WTC11 (cell line): Measurements from ENCODE around the gene PLP2. TPM values are rescaled to one million over a fixed set of nuclear protein-coding genes. Genes with fewer than 3 reads are reported as not detected.

Experiments used
- ATAC-seq: fragments of 200-7000 bp; cut with Tn5 transposase; 2 replicates; pipeline ENCODE4 v1.10.0; 2021; ENCODE audit warnings: mild to moderate bottlenecking, moderate library complexity
- CTCF ChIA-PET: fragments of 300-600 bp; sonication (Branson Sonifier 250); formaldehyde crosslinking; loops from one replicate; lab custom pipeline; 2021; ENCODE audit warnings: antibody characterized with exemption; lab: Charles Lee
- POLR2A ChIA-PET: fragments of 350-600 bp; sonication (Branson Sonifier 250); formaldehyde crosslinking; loops from one replicate; lab custom pipeline; 2021; ENCODE audit warnings: antibody characterized with exemption; lab: Charles Lee
- DNase-seq: peaks from one replicate; pipeline ENCODE4 v3.0.0; 2021; ENCODE audit warnings: low spot score
- H3K27ac Mint-ChIP-seq: 2 replicates; pipeline ENCODE4 v1.8.0; 2021; ENCODE audit warnings: mixed read lengths
- H3K27me3 Mint-ChIP-seq: 2 replicates; pipeline ENCODE4 v1.8.0; 2021; ENCODE audit warnings: low read depth, mild to moderate bottlenecking, moderate library complexity, mixed read lengths
- H3K36me3 Mint-ChIP-seq: 2 replicates; pipeline ENCODE4 v1.8.0; 2021; ENCODE audit warnings: mixed read lengths
- H3K4me1 Mint-ChIP-seq: 2 replicates; pipeline ENCODE4 v1.8.0; 2022; ENCODE audit warnings: mixed read lengths
- H3K4me3 Mint-ChIP-seq: 2 replicates; pipeline ENCODE4 v1.8.0; 2021; ENCODE audit warnings: mild to moderate bottlenecking, moderate library complexity, mixed read lengths
- H3K9me3 Mint-ChIP-seq: 2 replicates; pipeline ENCODE4 v1.8.0; 2021; ENCODE audit warnings: mixed read lengths
- ATF1 ChIP-seq: sonication (generic); formaldehyde crosslinking; IDR thresholded peaks from 2 replicates; pipeline ENCODE4 v1.8.1; 2023; ENCODE audit warnings: mild to moderate bottlenecking, moderate library complexity, missing genetic modification reagents
- CREM ChIP-seq: sonication (generic); formaldehyde crosslinking; IDR thresholded peaks from 2 replicates; pipeline ENCODE4 v1.8.1; 2022; ENCODE audit warnings: mild to moderate bottlenecking, missing genetic modification reagents, moderate library complexity
- CTCF ChIP-seq: fragments of 200-600 bp; IDR thresholded peaks from 2 replicates; pipeline ENCODE4 v1.8.0; 2022; ENCODE audit warnings: antibody characterized with exemption
- ERG ChIP-seq: fragments of 250-450 bp; sonication (Bioruptor Pico); IDR thresholded peaks from 2 replicates; pipeline ENCODE4 v1.8.0; 2021; ENCODE audit warnings: mild to moderate bottlenecking
- ESRRA ChIP-seq: sonication (generic); formaldehyde crosslinking; IDR thresholded peaks from 2 replicates; pipeline ENCODE4 v1.8.1; 2022; ENCODE audit warnings: mild to moderate bottlenecking, missing genetic modification reagents, borderline replicate concordance
- ETV6 ChIP-seq: sonication (generic); formaldehyde crosslinking; IDR thresholded peaks from 2 replicates; pipeline ENCODE4 v1.8.1; 2022; ENCODE audit warnings: mild to moderate bottlenecking, missing genetic modification reagents
- FOXP1 ChIP-seq: sonication (generic); formaldehyde crosslinking; IDR thresholded peaks from 2 replicates; pipeline ENCODE4 v1.8.0; 2022; ENCODE audit warnings: missing genetic modification reagents, mild to moderate bottlenecking, moderate library complexity, borderline replicate concordance
- GTF2I ChIP-seq: fragments of 250-450 bp; sonication (Bioruptor Pico); conservative IDR thresholded peaks from 2 replicates; pipeline ENCODE4 v1.4.0; 2021; ENCODE audit warnings: mild to moderate bottlenecking
- HMGA2 ChIP-seq: fragments of 250-450 bp; sonication (Bioruptor Pico); IDR thresholded peaks from 2 replicates; pipeline ENCODE4 v1.4.0; 2021; ENCODE audit warnings: mild to moderate bottlenecking, moderate library complexity
- KAT7 ChIP-seq: sonication (generic); formaldehyde crosslinking; IDR thresholded peaks from 2 replicates; pipeline ENCODE4 v1.8.1; 2023; ENCODE audit warnings: missing genetic modification reagents, mild to moderate bottlenecking, borderline replicate concordance
- NFE2L1 ChIP-seq: sonication (generic); formaldehyde crosslinking; IDR thresholded peaks from 2 replicates; pipeline ENCODE4 v1.8.1; 2023; ENCODE audit warnings: missing genetic modification reagents
- NR3C1 ChIP-seq: sonication (generic); formaldehyde crosslinking; conservative IDR thresholded peaks from 2 replicates; pipeline ENCODE4 v1.8.1; 2023; ENCODE audit warnings: low read depth, mild to moderate bottlenecking, missing genetic modification reagents
- RELA ChIP-seq: sonication (generic); formaldehyde crosslinking; IDR thresholded peaks from 2 replicates; pipeline ENCODE4 v1.8.1; 2022; ENCODE audit warnings: missing genetic modification reagents, mild to moderate bottlenecking, borderline replicate concordance
- SMAD3 ChIP-seq: sonication (generic); formaldehyde crosslinking; IDR thresholded peaks from 2 replicates; pipeline ENCODE4 v1.8.0; 2022; ENCODE audit warnings: missing genetic modification reagents, mild to moderate bottlenecking, borderline replicate concordance
- SOX15 ChIP-seq: fragments of 250-450 bp; sonication (Bioruptor Pico); IDR thresholded peaks from 2 replicates; pipeline ENCODE4 v1.9.0; 2021; ENCODE audit warnings: mild to moderate bottlenecking
- USF1 ChIP-seq: sonication (generic); formaldehyde crosslinking; IDR thresholded peaks from 2 replicates; pipeline ENCODE4 v1.8.0; 2022; ENCODE audit warnings: mild to moderate bottlenecking, missing genetic modification reagents
- ZNF121 ChIP-seq: sonication (generic); formaldehyde crosslinking; IDR thresholded peaks from 2 replicates; pipeline ENCODE4 v1.8.0; 2023; ENCODE audit warnings: missing genetic modification reagents
- ZNF232 ChIP-seq: sonication (generic); formaldehyde crosslinking; IDR thresholded peaks from 2 replicates; pipeline ENCODE4 v1.8.0; 2022; ENCODE audit warnings: mild to moderate bottlenecking, missing genetic modification reagents
- ZNF396 ChIP-seq: fragments of 250-450 bp; sonication (Bioruptor Pico); IDR thresholded peaks from 2 replicates; pipeline ENCODE4 v1.8.0; 2021; ENCODE audit warnings: mild to moderate bottlenecking, moderate library complexity, borderline replicate concordance
- ZNF416 ChIP-seq: fragments of 250-450 bp; sonication (Bioruptor Pico); IDR thresholded peaks from 2 replicates; pipeline ENCODE4 v1.9.0; 2021; ENCODE audit warnings: mild to moderate bottlenecking, inconsistent platforms
- ZNF512 ChIP-seq: sonication (generic); formaldehyde crosslinking; IDR thresholded peaks from 2 replicates; pipeline ENCODE4 v1.8.1; 2022; ENCODE audit warnings: missing genetic modification reagents, borderline replicate concordance
- ZNF671 ChIP-seq: fragments of 250-450 bp; sonication (Bioruptor Pico); IDR thresholded peaks from 2 replicates; pipeline ENCODE4 v1.8.0; 2021; ENCODE audit warnings: mild to moderate bottlenecking
- ZSCAN18 ChIP-seq: fragments of 250-450 bp; sonication (Bioruptor Pico); IDR thresholded peaks from 2 replicates; pipeline ENCODE4 v2.1.2; 2022; ENCODE audit warnings: mild to moderate bottlenecking, moderate library complexity
- total RNA-seq: library from RNA; stranded (reverse); gene quantifications from 3 replicates; pipeline ENCODE4 v1.2.3, GENCODE V29; 2021
- TF ChIP-seq, protein P1 (sequence below): fragments of 250-450 bp; sonication (Bioruptor Pico); IDR thresholded peaks from 2 replicates; pipeline ENCODE4 v1.9.0; 2021; ENCODE audit warnings: mild to moderate bottlenecking
- TF ChIP-seq, protein P2 (sequence below): fragments of 250-450 bp; sonication (Bioruptor Pico); conservative IDR thresholded peaks from 2 replicates; pipeline ENCODE4 v1.9.0; 2021; ENCODE audit warnings: mild to moderate bottlenecking

Gene PLP2
- total RNA-seq, 1 experiment from 2014 or later = 12.4 TPM

GRCh38 chrX:49177873-49178480, 6.3 kb downstream of the PLP2 start (continued):
- no peak for TF ChIP-seq GTF2I (CRISPR knock-in tag)
- TF ChIP-seq ZNF232 (CRISPR knock-in tag) = no peak
- TF ChIP-seq ATF1 (CRISPR knock-in tag) = no peak
- TF ChIP-seq ZNF671 (CRISPR knock-in tag) = no peak
- TF ChIP-seq ZSCAN18 = no peak

- ChIA-PET POLR2A (no interaction called here), CTCF (interaction anchor here (1.2 kb wide), 1 partner anchor 23 kb away, joined by 6 read pairs; no protein-coding TSS in a partner anchor)
- no peak for ATAC-seq
- no peak overlapping the region for H3K27ac Mint-ChIP-seq
- H3K9me3 Mint-ChIP-seq = no peaks in the 10 kb centered on the region
- H3K36me3 Mint-ChIP-seq = peaks cover 36% of the 10 kb centered on the region
- H3K4me1 Mint-ChIP-seq = peaks cover 11% of the 10 kb centered on the region
- TF ChIP-seq ERG (CRISPR knock-in tag) = no peak
- no peak for TF ChIP-seq NFE2L1
- TF ChIP-seq ZNF416 (CRISPR knock-in tag) = no peak
- TF ChIP-seq ETV6 (CRISPR knock-in tag) = no peak
- TF ChIP-seq RELA (CRISPR knock-in tag) = no peak
- no peak for TF ChIP-seq ZNF512 (CRISPR knock-in tag)
- no peak for TF ChIP-seq FOXP1 (CRISPR knock-in tag)
- TF ChIP-seq, all 79 proteins: peak for 0
- Mint-ChIP-seq H3K27me3 (no peaks in the 10 kb centered on the region), H3K4me3 (no peak overlapping the region)
- DNase-seq = no peak
Observed at GRCh38 chrX:49178537-49178936, 6.8 kb downstream of the PLP2 start.

- Mint-ChIP-seq H3K4me1 (peaks cover 14% of the 10 kb centered on the region), H3K27ac (no peak overlapping the region), H3K27me3 (no peaks in the 10 kb centered on the region), H3K9me3 (no peaks in the 10 kb centered on the region), H3K36me3 (peaks cover 37% of the 10 kb centered on the region), H3K4me3 (no peak overlapping the region)
- ChIA-PET CTCF (interaction anchor here (1.3 to 2.0 kb wide), 2 partner anchors 13 to 16 kb away, joined by 5 to 7 read pairs; no protein-coding TSS in a partner anchor), POLR2A (no interaction called here)
- ATAC-seq (no peak), DNase-seq (no peak)
- no peak for TF ChIP-seq ZNF121 (CRISPR knock-in tag)
- TF ChIP-seq, protein P1, sequence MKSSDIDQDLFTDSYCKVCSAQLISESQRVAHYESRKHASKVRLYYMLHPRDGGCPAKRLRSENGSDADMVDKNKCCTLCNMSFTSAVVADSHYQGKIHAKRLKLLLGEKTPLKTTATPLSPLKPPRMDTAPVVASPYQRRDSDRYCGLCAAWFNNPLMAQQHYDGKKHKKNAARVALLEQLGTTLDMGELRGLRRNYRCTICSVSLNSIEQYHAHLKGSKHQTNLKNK (CRISPR knock-in tag) = no peak
- no peak for TF ChIP-seq ESRRA (CRISPR knock-in tag)
- no peak for TF ChIP-seq NR3C1 (CRISPR knock-in tag)
- no peak for TF ChIP-seq CREM
- TF ChIP-seq SOX15 (CRISPR knock-in tag) = no peak
- TF ChIP-seq GTF2I (CRISPR knock-in tag) = no peak
- no peak for TF ChIP-seq HMGA2
- TF ChIP-seq CTCF = no peak
- no peak for TF ChIP-seq ATF1 (CRISPR knock-in tag)
- TF ChIP-seq SMAD3 (CRISPR knock-in tag) = no peak
- no peak for TF ChIP-seq KAT7
- no peak for TF ChIP-seq ZNF396 (CRISPR knock-in tag)
- TF ChIP-seq USF1 = no peak
- TF ChIP-seq, protein P2, sequence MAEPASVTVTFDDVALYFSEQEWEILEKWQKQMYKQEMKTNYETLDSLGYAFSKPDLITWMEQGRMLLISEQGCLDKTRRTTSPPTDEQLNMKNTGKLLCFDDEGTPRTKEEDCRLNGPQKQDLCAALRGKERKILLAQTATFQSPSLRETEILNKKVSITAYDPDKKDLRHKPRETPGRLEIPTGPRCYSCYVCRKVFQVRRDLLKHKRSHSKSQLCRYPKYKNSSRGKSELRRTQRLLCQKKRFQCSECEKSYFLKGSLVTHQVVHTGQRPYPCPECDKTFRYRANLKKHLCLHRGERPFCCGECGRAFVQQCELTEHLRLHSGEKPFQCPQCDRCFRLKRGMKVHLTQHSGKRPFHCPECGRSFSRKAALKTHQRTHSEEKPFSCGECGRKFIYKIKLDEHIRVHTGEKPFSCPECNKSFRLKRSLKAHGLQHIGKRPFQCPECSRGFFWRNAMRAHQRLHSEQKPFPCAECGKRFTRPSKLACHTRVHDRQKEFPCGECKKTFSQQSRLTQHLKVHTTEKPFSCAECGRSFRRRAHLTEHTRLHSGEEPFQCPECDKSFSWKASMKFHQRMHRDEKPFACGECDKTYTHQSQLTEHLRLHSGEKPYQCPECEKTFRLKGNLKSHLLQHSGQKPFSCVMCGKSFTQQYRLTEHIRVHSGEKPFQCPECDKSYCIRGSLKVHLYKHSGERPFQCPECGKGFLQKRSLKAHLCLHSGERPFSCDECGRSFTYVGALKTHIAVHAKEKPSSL (CRISPR knock-in tag) = no peak
Observed at GRCh38 chrX:49179358-49179757, 7.7 kb downstream of the PLP2 start.
